Skin epidermis (tissue), 12 donors: Measurements from ENCODE around the gene TCL1A.
"Not testable (repeated sequence)": the region's sequence is repeated elsewhere in the genome, so short reads cannot be mapped to it uniquely, and the experiment has no call there.

Experiments
- H3K27ac ChIP-seq, 21 experiments: fragments of 200-600 bp; sonication (generic) in 11 of 21; one replicate each; pipeline ENCODE4 v1.5.0; 2020; ENCODE audit warnings: mild to moderate bottlenecking in 3 of 21, inconsistent platforms in 2 of 21, moderate library complexity in 2 of 21
- H3K4me3 ChIP-seq, 7 experiments: fragments of 200-600 bp; sonication (generic) in 2 of 7; one replicate each; pipeline ENCODE4 v1.5.0; 2020; ENCODE audit warnings: inconsistent platforms in 2 of 7, mild to moderate bottlenecking in 2 of 7, moderate library complexity in 1 of 7

The TCL1A gene

GRCh38 chr14:95679998-95680735 is 33.8 kb downstream of the TCL1A start:
- no peak overlapping the region for H3K4me3 ChIP-seq
- no peak overlapping the region for H3K27ac ChIP-seq

DNA sequence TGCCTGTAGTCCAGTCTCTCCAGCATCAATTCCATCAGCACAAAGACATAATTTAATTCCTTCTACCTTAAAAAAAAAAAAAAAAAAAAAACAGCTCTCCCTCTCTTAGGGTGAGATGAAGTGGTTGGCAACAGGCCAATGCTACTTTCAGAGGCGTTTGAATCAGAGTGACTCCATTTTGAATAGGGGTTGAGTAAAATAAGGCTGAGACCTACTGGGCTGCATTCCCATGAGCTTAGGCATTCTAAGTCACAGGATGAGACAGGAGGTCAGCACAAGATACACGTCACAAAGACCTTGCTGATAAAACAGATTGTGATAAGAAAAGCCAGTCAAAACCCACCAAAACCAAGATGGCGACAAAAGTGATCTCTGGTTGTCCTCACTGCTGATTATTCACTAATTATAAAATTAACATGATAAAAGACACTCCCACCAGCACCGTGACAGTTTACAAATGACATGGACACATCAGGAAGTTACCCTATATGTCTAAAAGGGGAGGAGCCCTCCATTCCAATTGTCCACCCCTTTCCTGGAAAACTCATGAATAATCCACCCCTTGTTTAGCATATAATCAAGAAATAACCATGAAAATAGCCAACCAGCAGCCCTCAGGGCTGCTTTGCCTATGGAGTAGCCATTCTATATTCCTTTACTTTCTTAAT is 34.6 kb downstream of the TCL1A start:
- no peak overlapping the region for H3K27ac ChIP-seq
- H3K4me3 ChIP-seq: no peak overlapping the region

DNA sequence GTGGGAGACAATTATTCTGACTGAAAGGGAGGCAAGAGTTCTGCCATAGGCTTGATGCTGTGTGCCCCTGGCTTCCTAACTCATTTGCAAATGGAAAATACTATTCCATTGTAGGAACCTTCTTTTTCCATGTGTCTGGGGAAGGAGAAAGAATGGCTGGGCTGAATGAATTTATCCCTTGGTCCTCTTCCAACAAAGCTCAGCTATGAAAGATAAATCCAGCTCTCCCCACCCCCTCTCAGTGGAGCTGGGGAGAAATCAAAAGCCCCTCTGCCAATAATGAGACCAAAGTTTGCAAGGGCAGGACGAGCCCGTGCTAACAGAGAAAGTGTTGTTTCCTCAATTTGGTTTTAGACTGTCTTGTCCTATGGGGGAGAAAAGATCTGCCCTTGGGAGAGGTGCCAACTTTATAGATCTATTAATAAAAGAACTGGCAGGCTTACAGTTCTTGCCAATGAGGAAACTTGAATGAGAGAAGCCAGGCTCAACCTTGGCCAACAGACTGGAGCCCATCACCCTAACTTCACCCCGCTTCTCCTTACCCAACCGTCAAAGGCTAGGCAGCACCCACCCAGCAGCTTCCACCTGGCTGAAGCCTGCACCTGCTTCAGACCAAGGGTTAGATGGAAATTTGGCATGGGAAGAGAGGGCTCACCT is 36.6 kb downstream of the TCL1A start:
- Histone ChIP-seq H3K27ac (no peak overlapping the region), H3K4me3 (no peak overlapping the region)

DNA sequence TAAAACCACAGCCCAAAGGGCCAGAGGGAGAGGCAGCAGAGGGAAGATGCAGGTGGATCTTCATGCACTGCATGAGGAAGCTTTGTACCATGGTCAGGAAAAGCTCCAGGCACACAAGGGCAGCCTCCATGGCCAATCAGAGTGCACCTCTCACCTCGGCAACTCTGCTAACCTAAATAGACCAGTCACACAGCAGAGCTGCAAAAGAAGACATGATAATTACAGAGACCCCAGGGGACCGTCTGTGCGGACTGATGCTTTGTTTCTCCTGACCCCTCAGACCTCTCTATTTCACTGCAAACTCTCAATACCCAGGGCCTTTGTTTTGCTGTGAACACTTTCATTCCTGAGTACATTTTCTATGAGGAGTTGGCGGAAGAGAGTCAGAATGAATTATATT is 38.4 kb downstream of the TCL1A start:
- no peak overlapping the region for H3K27ac ChIP-seq
- no peak overlapping the region for H3K4me3 ChIP-seq

DNA sequence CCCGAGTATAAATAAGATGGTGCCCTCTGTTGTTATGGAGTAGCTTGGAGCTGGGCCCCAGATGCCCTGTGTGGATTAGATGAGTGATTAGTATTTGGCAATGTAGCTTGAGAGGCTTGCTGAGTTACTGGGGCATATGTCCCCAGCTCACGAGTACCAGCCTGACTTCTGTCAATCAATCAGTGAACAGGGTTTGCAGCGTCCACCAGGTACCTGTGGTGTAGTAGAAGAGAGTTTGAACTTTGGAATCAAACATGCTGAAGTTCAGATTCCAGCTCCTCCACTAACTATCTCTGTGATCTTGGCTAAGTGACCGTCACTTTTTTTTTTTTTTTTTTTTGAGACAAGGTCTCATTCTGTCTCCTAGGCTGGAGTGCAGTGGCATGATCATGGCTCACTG is 39.3 kb downstream of the TCL1A start:
- Histone ChIP-seq H3K27ac (no peak overlapping the region), H3K4me3 (no peak overlapping the region)

DNA sequence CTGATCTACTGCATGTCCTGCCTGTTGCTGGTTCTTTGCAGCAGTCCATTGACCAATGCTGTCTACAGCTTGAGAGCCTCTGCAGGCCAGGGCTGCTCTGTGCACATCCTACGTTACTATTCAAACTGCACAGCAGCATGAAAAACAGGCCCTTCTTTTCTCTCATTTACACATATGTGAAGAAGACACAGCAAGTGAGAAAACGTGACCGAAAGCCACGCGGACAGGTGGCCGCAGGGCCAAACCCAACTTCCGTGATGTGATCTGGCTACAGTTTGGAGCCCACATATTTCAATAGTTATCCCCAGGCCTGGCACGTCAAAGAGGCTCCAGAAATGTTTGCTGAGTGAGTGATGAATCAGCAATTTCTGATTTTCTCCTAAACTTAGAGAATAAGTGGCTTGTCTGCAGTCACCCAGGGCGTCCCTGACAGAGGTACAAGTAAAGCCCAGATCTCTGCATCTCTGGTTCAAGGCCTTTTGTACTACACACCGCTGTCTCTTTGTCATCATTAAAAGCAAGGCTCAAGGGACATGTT is 45.6 kb downstream of the TCL1A start:
- Histone ChIP-seq H3K4me3 (no peak overlapping the region), H3K27ac (no peak overlapping the region)

DNA sequence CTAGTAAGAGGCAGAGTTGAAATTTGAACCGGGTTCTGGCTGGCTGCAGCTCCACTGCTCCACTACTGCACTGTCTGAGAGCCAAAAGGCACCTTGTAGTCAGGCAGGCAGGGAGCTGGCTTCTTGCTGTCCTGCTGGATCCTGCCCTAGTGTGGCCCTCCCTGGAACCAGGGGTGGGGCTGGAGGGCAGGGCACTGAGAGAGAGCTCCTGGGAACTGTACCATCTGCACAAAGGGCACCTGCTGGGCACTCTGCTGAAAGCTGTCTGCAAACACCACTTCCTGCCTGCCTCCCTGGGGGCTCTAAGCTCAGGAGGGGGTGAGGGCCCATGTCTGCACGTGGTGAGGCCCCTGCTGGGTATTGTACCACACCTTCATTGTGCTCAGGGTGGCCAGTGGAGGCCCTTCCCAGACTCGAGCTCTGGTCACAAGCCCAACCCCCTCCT is 46.7 kb downstream of the TCL1A start:
- Histone ChIP-seq H3K27ac (no peak overlapping the region), H3K4me3 (no peak overlapping the region)

DNA sequence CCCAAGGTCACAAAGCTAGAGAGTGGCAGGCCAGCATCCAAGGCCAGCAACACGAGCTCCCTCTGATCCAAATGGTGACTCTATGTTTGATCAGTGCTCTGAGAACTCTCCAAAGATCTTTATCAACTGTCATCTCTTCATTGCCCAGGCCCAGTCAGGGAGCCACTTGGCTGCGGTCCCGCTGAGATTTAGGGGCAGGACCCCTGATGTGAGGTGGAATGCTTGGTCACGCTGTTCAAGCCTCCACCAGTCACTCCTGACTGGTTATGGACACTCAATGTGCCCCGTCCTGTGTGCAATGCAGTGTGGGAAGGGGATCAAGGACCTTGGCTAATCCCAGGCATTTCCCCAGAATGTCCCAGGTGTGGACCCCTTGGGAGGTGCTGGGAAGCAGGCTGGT is 47.5 kb downstream of the TCL1A start:
- H3K27ac ChIP-seq: no peak overlapping the region
- no peak overlapping the region for H3K4me3 ChIP-seq

DNA sequence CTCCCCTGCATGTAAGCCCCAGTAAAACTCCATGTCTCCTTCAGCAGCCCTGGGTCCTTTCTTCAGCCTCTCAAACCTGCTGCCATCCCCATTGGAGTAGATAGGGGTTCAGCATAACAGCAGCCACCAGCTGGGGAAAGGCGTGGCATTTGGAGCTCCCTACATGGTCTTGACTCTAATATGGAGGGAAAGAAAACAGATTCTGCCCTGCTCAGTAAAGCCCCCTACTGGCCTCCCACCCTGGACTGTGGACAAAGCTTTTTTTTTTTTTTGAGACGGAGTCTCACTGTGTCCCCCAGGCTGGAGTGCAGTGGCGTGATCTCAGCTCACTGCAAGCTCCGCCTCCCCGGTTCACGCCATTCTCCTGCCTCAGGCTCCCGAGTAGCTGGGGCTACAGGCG is 48.4 kb downstream of the TCL1A start:
- H3K27ac ChIP-seq, H3K4me3 ChIP-seq: not testable (repeated sequence)

DNA sequence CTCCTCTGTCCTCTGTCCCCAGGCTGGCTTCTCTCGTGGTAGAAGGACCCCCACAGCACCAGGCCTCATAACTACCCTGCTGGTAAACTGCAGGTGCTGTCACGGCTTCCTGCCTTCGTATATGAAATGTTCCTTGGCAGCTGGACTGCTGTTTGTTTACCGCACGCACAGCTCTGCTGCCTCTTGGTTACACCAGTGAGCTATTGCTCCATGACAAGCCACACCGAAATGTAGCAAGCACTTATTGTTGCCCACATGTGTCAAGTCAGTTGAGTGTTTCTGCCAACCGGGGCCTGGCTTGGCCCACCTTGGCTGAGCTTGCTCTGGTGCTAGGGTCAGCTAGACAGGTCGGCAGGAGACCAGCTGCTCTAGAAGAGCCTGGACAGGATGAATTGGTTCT is 49.4 kb downstream of the TCL1A start:
- Histone ChIP-seq H3K4me3 (no peak overlapping the region), H3K27ac (peak overlapping the region in 1 of 21 experiments; percentile 16)

GRCh38 chr14:95664066-95664465 is 49.9 kb downstream of the TCL1A start:
- no peak overlapping the region for H3K4me3 ChIP-seq
- peak overlapping the region in 1 of 21 experiments; percentile 16 for H3K27ac ChIP-seq

- Histone ChIP-seq H3K27ac (peak overlapping the region in 1 of 21 experiments; percentile 37), H3K4me3 (no peak overlapping the region)
Measured at GRCh38 chr14:95663226-95663797, 50.6 kb downstream of the TCL1A start.

- H3K4me3 ChIP-seq: no peak overlapping the region
- no peak overlapping the region for H3K27ac ChIP-seq
Measured at GRCh38 chr14:95662376-95663186, 51.3 kb downstream of the TCL1A start.

GRCh38 chr14:95660651-95661515 is 53.0 kb downstream of the TCL1A start:
- peak overlapping the region in 2 of 21 experiments; percentile 1 to 30 for H3K27ac ChIP-seq
- H3K4me3 ChIP-seq: no peak overlapping the region

DNA sequence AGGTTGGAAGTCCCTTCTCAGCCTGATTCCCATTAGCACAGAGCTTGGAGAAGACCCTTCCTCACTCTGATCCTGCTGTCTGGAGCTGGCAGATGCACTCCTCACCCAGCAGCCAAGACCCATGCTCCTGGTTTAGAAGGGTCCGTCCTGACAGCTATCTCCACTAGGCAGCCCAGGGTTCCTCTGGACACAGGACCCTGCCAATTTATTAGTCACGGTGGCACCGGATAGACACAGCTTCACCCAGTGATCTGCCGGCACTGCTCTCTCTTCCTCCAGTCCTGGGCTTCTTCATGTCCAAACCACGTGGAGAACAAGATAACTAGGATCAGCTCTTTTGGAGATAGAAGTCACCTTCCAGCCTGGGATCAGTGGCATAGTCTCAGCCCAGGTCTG is 53.9 kb downstream of the TCL1A start:
- no peak overlapping the region for H3K4me3 ChIP-seq
- no peak overlapping the region for H3K27ac ChIP-seq
